ENCODE measurements around the gene ACTR8.
A peak's percentile ranks its signal among the peaks of the same experiment; 100 is the strongest.
"Not testable (repeated sequence)": the region's sequence is repeated elsewhere in the genome, so short reads cannot be mapped to it uniquely, and the experiment has no call there.

Gene ACTR8

GRCh38 chr3:53881691-53882593 lies at the start of gene ACTR8:
Gene ACTR8 (minus strand): TSS chr3:53882152. CDS start chr3:53882101, 51 bp downstream.
- DNase-seq (ENCODE audit: low read depth): peak; percentile 64

GRCh38 chr3:53927208-53927872 lies 45.4 kb upstream of the ACTR8 start:
- DNase-seq (ENCODE audit: low read depth): not testable (repeated sequence)

- DNase-seq (ENCODE audit: low read depth): no peak
These were observed 39.3 kb upstream of the ACTR8 start for GRCh38 chr3:53921296-53921695.

GRCh38 chr3:53919741-53920140 lies 37.8 kb upstream of the ACTR8 start:
- no peak for DNase-seq (ENCODE audit: low read depth)

GRCh38 chr3:53913401-53913800 lies 31.4 kb upstream of the ACTR8 start:
- DNase-seq (ENCODE audit: low read depth): no peak

GRCh38 chr3:53902711-53903110 lies 20.8 kb upstream of the ACTR8 start:
- DNase-seq (ENCODE audit: low read depth): no peak

GRCh38 chr3:53902067-53902466 lies 20.1 kb upstream of the ACTR8 start:
- DNase-seq (ENCODE audit: low read depth): no peak

GRCh38 chr3:53900666-53901331 lies 18.8 kb upstream of the ACTR8 start:
- no peak for DNase-seq (ENCODE audit: low read depth)

- no peak for DNase-seq (ENCODE audit: low read depth)
These were observed 17.8 kb upstream of the ACTR8 start for GRCh38 chr3:53899750-53900149.

- DNase-seq (ENCODE audit: low read depth): no peak
These were observed 10.3 kb upstream of the ACTR8 start for GRCh38 chr3:53892286-53892637.

GRCh38 chr3:53891497-53892285 lies 9.7 kb upstream of the ACTR8 start, which contains the start of gene SELENOK:
Gene SELENOK (minus strand): TSS chr3:53891859.
- peak; percentile 92 for DNase-seq (ENCODE audit: low read depth)

GRCh38 chr3:53890726-53891475 lies 8.9 kb upstream of the ACTR8 start:
- peak; percentile 24 for DNase-seq (ENCODE audit: low read depth)

GRCh38 chr3:53888232-53888631 lies 6.3 kb upstream of the ACTR8 start:
- DNase-seq (ENCODE audit: low read depth): no peak

- DNase-seq (ENCODE audit: low read depth): no peak
These were observed 5.5 kb upstream of the ACTR8 start for GRCh38 chr3:53887446-53887845.

GRCh38 chr3:53885239-53885638 lies 3.3 kb upstream of the ACTR8 start:
- DNase-seq (ENCODE audit: low read depth): no peak

GRCh38 chr3:53884623-53885022 lies 2.7 kb upstream of the ACTR8 start:
- DNase-seq (ENCODE audit: low read depth): no peak

GRCh38 chr3:53883008-53883407 lies 1.1 kb upstream of the ACTR8 start:
- DNase-seq (ENCODE audit: low read depth): no peak

GRCh38 chr3:53880396-53881345 lies 1.3 kb downstream of the ACTR8 start:
- no peak for DNase-seq (ENCODE audit: low read depth)

- DNase-seq (ENCODE audit: low read depth): no peak
These were observed 16.0 kb downstream of the ACTR8 start for GRCh38 chr3:53865732-53866499.

Data from stimulated activated CD8-positive, alpha-beta memory T cell treated with anti-CD3 and anti-CD28 coated beads, Interleukin-15, amount 100 ng/mL, for 1 hour (primary cell).